ENCODE measurements around the gene ROBO1.
"Not testable (repeated sequence)": the region's sequence is repeated elsewhere in the genome, so short reads cannot be mapped to it uniquely, and the experiment has no call there.

Gene ROBO1

DNA sequence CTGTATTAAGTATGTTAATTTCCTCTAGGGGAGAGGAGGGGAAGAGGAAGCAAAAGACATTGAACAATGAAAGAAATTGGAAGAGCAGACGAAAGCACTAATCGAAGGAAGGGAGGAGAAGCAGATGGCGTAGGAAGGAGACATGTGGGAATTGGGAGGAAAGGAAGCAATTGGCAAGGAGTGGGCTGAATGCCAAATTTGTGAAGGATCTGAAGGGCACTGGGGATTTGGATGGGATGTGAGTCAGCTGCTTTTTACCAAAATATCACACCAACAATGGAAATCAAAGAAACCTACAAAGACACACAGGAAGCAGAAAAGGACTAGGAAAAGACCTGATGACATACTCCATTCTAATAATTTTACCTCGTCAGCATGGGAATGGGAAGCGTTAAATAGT is 1029.8 kb downstream of the ROBO1 start:
- no peaks in the 10 kb centered on the region for H3K27me3 ChIP-seq (ENCODE audit: insufficient read depth, low read length)
- no peaks in the 10 kb centered on the region for H3K36me3 ChIP-seq (ENCODE audit: insufficient read depth, low read length)
- H3K27ac ChIP-seq (ENCODE audit: low read depth, low read length) = no peak overlapping the region
- H3K4me3 ChIP-seq (ENCODE audit: low read length) = no peak overlapping the region
- 86% methylated on average over 3 of the region's 5 CpGs for WGBS
- no peak overlapping the region for H3K9ac ChIP-seq (ENCODE audit: low read depth, low read length)
- H3K4me1 ChIP-seq (ENCODE audit: insufficient read depth, low read length) = peaks cover 22% of the 10 kb centered on the region
- H3K9me3 ChIP-seq (ENCODE audit: insufficient read depth, low read depth, low read length) = no peaks in the 10 kb centered on the region

DNA sequence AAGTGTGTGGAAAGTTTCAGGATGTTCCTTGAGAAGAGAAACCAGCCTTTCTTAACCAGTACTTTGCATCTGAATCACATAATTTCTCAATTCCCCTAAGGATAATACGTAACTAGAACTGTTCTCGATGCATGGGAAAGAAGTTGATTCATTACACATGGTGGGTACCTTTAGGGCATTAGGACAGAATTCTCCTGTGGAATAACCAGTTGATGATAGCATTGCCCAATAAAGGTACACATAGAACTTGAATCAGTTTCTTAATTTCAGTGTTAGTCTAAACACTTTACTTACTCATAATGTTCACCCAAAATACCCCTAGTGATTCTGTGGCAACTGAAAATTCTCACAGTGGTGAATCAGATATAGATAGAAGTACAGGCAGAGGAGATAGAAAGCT is 1030.9 kb downstream of the ROBO1 start:
- Histone ChIP-seq H3K4me3 (ENCODE audit: low read length) (no peak overlapping the region), H3K36me3 (ENCODE audit: insufficient read depth, low read length) (no peaks in the 10 kb centered on the region), H3K27me3 (ENCODE audit: insufficient read depth, low read length) (no peaks in the 10 kb centered on the region), H3K27ac (ENCODE audit: low read depth, low read length) (no peak overlapping the region), H3K9me3 (ENCODE audit: insufficient read depth, low read depth, low read length) (no peaks in the 10 kb centered on the region), H3K4me1 (ENCODE audit: insufficient read depth, low read length) (peaks cover 27% of the 10 kb centered on the region), H3K9ac (ENCODE audit: low read depth, low read length) (no peak overlapping the region)
- 93% methylated on average over 2 of the region's 2 CpGs for WGBS

DNA sequence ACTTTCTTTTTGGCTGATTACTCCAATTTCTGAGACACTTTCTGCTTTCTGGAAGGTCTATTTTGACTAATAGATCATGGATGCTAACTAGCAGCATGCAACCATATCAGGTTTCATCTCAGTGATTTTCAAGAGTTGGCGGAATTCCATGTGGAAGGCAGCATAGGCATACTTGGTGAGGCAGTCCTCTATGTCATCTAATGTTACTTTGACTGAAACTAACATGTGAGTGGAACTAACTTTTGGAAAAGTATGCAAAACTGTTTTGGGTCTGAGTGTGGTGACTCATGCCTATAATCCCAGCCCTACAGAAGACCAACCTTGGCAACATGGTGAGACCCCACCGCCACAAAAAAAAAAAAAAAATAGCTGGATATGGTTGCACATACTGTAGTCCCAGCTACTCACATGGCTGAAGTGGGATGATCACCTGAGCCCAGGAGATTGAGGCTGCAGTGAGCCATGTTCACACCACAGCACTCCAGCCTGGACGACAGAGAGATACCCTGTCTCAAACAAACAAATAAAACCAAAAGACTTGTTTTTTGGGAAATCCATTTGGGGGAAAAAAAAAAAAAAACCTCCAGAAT is 1033.7 kb downstream of the ROBO1 start:
- Histone ChIP-seq H3K9ac (ENCODE audit: low read depth, low read length) (no peak overlapping the region), H3K4me3 (ENCODE audit: low read length) (no peak overlapping the region), H3K27me3 (ENCODE audit: insufficient read depth, low read length) (no peaks in the 10 kb centered on the region), H3K9me3 (ENCODE audit: insufficient read depth, low read depth, low read length) (no peaks in the 10 kb centered on the region), H3K4me1 (ENCODE audit: insufficient read depth, low read length) (peaks cover 43% of the 10 kb centered on the region), H3K27ac (ENCODE audit: low read depth, low read length) (no peak overlapping the region), H3K36me3 (ENCODE audit: insufficient read depth, low read length) (no peaks in the 10 kb centered on the region)
- WGBS = 94% methylated on average over 2 of the region's 3 CpGs

DNA sequence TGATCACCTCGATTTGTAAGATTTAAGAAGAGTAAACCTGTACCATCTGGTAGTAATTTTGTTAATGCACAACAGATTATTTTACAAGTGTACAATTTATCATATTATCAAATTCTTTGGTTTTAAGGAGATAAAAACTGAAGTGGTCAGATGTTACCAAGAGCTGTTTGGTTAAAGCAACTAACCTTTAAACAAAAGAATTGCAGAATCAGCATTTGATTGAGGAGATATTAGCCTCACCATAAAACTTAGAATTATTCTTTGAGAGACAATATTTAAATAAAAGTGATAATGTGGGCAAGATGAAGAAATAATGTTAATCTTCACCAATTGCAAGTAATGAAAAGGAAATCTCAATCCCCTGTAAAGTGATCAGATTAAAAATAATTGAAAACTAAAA is 1034.9 kb downstream of the ROBO1 start:
- Histone ChIP-seq H3K9me3 (ENCODE audit: insufficient read depth, low read depth, low read length) (no peaks in the 10 kb centered on the region), H3K4me1 (ENCODE audit: insufficient read depth, low read length) (peaks cover 47% of the 10 kb centered on the region), H3K36me3 (ENCODE audit: insufficient read depth, low read length) (no peaks in the 10 kb centered on the region), H3K27me3 (ENCODE audit: insufficient read depth, low read length) (no peaks in the 10 kb centered on the region), H3K27ac (ENCODE audit: low read depth, low read length) (no peak overlapping the region), H3K9ac (ENCODE audit: low read depth, low read length) (no peak overlapping the region), H3K4me3 (ENCODE audit: low read length) (no peak overlapping the region)
- 86% methylated on average over 1 of the region's 1 CpG for WGBS

DNA sequence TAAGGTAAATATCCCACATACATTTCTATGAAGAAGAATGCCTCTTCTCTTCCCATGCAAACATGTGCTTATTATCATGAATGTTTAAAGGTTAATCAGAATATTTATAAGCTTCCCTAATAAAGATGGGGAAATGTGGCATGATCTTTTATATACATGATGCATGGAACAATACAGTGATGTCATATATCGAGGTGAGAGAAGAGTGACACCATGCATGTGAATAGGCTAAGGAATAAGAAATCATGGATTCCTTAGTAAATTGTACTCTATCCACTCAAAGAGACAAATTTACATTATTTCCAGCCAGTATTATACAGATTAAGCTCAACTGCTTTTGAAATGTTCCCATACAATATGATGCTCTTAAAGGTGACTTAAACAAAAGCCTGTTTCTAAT is 1035.3 kb downstream of the ROBO1 start:
- Histone ChIP-seq H3K9ac (ENCODE audit: low read depth, low read length) (no peak overlapping the region), H3K4me3 (ENCODE audit: low read length) (no peak overlapping the region), H3K4me1 (ENCODE audit: insufficient read depth, low read length) (peaks cover 46% of the 10 kb centered on the region), H3K27me3 (ENCODE audit: insufficient read depth, low read length) (no peaks in the 10 kb centered on the region), H3K9me3 (ENCODE audit: insufficient read depth, low read depth, low read length) (no peaks in the 10 kb centered on the region), H3K27ac (ENCODE audit: low read depth, low read length) (no peak overlapping the region), H3K36me3 (ENCODE audit: insufficient read depth, low read length) (no peaks in the 10 kb centered on the region)
- 100% methylated on average over 1 of the region's 1 CpG for WGBS

DNA sequence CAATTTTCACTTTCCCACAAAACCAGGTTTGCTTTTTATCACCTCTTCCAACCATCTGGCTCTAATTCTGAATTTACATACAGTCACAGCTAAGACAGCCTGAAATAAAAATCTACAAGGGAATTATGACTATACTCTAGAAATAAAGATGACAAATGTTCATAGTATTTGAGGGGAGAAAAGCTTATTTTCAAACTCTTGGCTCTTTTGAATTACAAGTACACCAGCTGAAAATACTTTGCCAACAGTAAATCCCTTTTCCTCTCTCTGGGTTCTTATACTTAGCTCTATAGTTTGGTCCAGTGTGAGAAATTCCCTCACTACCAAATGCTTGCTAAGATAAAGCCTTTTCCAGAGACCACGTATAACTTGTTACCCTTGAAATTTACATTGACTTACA is 1037.9 kb downstream of the ROBO1 start:
- Histone ChIP-seq H3K27ac (ENCODE audit: low read depth, low read length) (no peak overlapping the region), H3K9me3 (ENCODE audit: insufficient read depth, low read depth, low read length) (no peaks in the 10 kb centered on the region), H3K9ac (ENCODE audit: low read depth, low read length) (no peak overlapping the region; the same call in 1 of the 2 replicates), H3K4me1 (ENCODE audit: insufficient read depth, low read length) (peaks cover 63% of the 10 kb centered on the region), H3K27me3 (ENCODE audit: insufficient read depth, low read length) (no peaks in the 10 kb centered on the region), H3K36me3 (ENCODE audit: insufficient read depth, low read length) (no peaks in the 10 kb centered on the region), H3K4me3 (ENCODE audit: low read length) (no peak overlapping the region)
- no CpG with 5 or more reads among the region's 1 CpG for WGBS

DNA sequence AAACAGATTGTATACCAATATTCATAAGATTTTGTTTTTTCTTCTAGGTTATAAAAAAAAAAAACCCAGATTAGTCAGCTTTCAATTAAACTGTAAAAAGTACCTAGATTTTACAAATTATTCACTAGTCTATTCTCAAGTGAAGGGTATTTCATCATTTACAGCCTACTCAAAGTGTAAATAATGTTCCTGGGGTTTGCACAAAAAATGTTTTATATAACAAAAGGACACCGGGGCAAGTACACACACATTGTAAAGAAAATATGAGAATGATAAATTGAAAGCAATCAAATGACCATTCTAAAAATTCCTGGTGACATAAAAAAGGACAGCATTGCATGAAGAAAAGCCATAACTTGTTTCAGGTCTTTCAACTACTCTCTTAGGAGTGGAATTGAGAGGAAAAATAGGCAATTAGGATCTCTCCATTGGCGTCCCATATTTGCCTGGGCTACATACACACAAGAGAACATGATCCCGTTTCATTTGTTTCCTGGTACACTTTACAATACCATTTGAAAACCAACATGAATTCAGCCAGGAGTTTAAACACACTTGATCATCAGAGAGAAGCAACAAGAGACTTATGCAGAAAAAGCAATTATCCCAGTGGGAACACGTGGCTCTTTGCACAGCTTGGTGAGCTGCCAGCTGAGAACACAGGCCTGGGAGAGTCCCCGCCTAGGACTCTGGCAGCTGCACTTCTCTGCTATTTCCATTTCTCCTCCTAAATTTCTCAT is 1039.2 kb downstream of the ROBO1 start:
- WGBS = 58% methylated on average over 4 of the region's 5 CpGs
- Histone ChIP-seq H3K4me3 (ENCODE audit: low read length) (no peak overlapping the region), H3K4me1 (ENCODE audit: insufficient read depth, low read length) (peaks cover 62% of the 10 kb centered on the region), H3K9ac (ENCODE audit: low read depth, low read length) (no peak overlapping the region), H3K9me3 (ENCODE audit: insufficient read depth, low read depth, low read length) (no peaks in the 10 kb centered on the region), H3K27ac (ENCODE audit: low read depth, low read length) (no peak overlapping the region), H3K36me3 (ENCODE audit: insufficient read depth, low read length) (no peaks in the 10 kb centered on the region), H3K27me3 (ENCODE audit: insufficient read depth, low read length) (no peaks in the 10 kb centered on the region)

DNA sequence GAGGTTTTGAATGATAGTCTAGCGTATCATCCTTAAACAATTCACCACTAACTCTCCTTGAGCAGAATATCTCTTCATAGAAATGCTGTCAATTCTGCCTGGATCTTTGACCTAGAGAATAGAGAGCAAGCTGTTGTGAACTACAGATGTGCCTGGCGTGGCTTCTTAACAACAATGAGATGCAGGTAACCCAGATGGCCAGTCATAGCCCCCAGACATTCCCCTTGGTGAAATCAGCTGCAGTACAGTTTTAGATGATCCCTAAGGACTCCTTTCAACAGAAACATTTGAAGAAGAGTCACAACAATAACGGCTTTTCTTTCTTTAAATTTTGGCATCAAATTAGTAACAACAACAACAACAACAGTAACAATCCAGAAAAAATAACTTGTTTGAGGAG is 1041.3 kb downstream of the ROBO1 start:
- no peak overlapping the region for H3K9ac ChIP-seq (ENCODE audit: low read depth, low read length)
- no peak overlapping the region for H3K4me3 ChIP-seq (ENCODE audit: low read length)
- H3K4me1 ChIP-seq (ENCODE audit: insufficient read depth, low read length) = peaks cover 61% of the 10 kb centered on the region
- no peak overlapping the region for H3K27ac ChIP-seq (ENCODE audit: low read depth, low read length)
- no peaks in the 10 kb centered on the region for H3K36me3 ChIP-seq (ENCODE audit: insufficient read depth, low read length)
- no peaks in the 10 kb centered on the region for H3K27me3 ChIP-seq (ENCODE audit: insufficient read depth, low read length)
- 81% methylated on average over 2 of the region's 3 CpGs for WGBS
- H3K9me3 ChIP-seq (ENCODE audit: insufficient read depth, low read depth, low read length) = no peaks in the 10 kb centered on the region

DNA sequence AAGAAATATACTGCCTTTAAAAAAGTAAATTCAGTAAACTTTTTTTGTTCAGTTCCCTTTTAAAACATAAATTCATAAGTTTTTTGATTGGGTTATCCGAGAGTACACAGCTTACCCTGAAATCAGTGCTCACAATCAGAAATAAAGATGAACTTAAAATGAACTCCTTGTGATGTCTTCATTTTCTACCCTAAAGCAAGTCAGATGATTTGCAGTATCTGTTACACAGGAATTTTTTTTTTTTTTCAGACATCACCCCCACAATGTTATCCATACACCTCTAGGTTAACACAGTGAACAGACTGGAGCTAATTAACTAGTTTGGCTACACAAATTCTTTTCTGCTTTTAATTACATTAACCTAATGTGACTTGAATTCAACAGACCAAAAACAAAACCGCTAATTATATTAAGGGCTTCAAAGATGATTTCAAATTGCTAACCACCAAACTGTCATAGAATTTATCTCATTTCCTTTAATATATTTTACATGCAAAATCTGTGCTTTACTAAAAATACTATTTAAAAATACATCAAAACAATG is 1042.0 kb downstream of the ROBO1 start:
- H3K4me1 ChIP-seq (ENCODE audit: insufficient read depth, low read length) = peaks cover 61% of the 10 kb centered on the region
- H3K9ac ChIP-seq (ENCODE audit: low read depth, low read length) = no peak overlapping the region
- no peaks in the 10 kb centered on the region for H3K36me3 ChIP-seq (ENCODE audit: insufficient read depth, low read length)
- no peaks in the 10 kb centered on the region for H3K27me3 ChIP-seq (ENCODE audit: insufficient read depth, low read length)
- H3K9me3 ChIP-seq (ENCODE audit: insufficient read depth, low read depth, low read length) = no peaks in the 10 kb centered on the region
- H3K27ac ChIP-seq (ENCODE audit: low read depth, low read length) = no peak overlapping the region
- WGBS = 97% methylated on average over 2 of the region's 2 CpGs
- H3K4me3 ChIP-seq (ENCODE audit: low read length) = no peak overlapping the region

DNA sequence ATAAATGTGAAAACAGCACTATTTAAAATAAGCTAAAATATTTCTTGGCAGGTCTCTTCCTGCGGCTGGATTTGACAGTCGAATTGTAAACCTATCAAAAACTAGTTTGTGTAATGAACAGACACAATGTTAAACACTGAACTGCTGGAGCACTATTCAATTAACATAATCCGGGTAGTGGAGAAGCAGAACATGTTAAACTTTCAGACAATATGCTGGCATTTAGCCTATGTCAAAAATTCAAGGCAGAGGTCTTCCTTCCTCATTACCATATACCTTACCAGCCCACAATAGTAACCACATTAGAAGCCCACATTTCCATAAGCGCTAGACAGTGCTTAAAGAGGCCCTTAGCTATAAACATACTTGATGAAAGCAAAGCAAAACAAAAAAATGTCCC is 1042.9 kb downstream of the ROBO1 start:
- Histone ChIP-seq H3K27ac (ENCODE audit: low read depth, low read length) (no peak overlapping the region), H3K27me3 (ENCODE audit: insufficient read depth, low read length) (no peaks in the 10 kb centered on the region), H3K9ac (ENCODE audit: low read depth, low read length) (no peak overlapping the region), H3K4me3 (ENCODE audit: low read length) (no peak overlapping the region), H3K9me3 (ENCODE audit: insufficient read depth, low read depth, low read length) (no peaks in the 10 kb centered on the region), H3K36me3 (ENCODE audit: insufficient read depth, low read length) (no peaks in the 10 kb centered on the region), H3K4me1 (ENCODE audit: insufficient read depth, low read length) (peaks cover 53% of the 10 kb centered on the region)
- WGBS = 75% methylated on average over 4 of the region's 4 CpGs

DNA sequence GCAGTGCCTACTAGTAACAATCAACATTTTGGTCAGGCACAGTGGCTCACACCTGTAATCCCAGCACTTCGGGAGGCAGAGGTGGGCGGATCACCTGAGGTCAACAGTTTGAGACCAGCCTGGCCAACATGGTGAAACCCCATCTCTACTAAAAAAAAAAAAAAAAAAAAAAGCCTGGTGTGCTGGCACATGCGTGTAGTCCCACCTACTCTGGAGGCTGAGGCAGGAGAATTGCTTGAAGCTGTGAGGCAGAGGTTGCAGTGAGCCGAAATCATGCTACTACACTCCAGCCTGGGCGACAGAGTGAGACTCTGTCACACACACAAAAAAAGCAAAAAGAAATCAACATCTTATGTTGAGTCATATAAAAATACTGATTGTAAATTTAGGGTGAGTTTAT is 1043.4 kb downstream of the ROBO1 start:
- not testable (repeated sequence) for H3K27ac ChIP-seq (ENCODE audit: low read depth, low read length); H3K36me3 ChIP-seq (ENCODE audit: insufficient read depth, low read length); H3K4me3 ChIP-seq (ENCODE audit: low read length); H3K9ac ChIP-seq (ENCODE audit: low read depth, low read length); H3K27me3 ChIP-seq (ENCODE audit: insufficient read depth, low read length); H3K9me3 ChIP-seq (ENCODE audit: insufficient read depth, low read depth, low read length)
- whole genome bisulfite sequencing = 81% methylated on average over 4 of the region's 5 CpGs
- peaks cover 48% of the 10 kb centered on the region for H3K4me1 ChIP-seq (ENCODE audit: insufficient read depth, low read length)

Data from HUES64 (cell line).